Loucy (cell line): Measurements from ENCODE around the gene MIGA2.
"Not testable (repeated sequence)": the region's sequence is repeated elsewhere in the genome, so short reads cannot be mapped to it uniquely, and the experiment has no call there.

Source experiments
- H2AFZ ChIP-seq: fragments of 200-600 bp; sonication (generic); 2 replicates; pipeline ENCODE4 v1.6.0; 2016; ENCODE audit warnings: antibody characterized with exemption, mild to moderate bottlenecking, low read length, moderate library complexity
- H3F3A ChIP-seq: fragments of 200-600 bp; 2 replicates; pipeline ENCODE4 v1.6.0; 2016; ENCODE audit warnings: antibody characterized with exemption, low read depth, mild to moderate bottlenecking
- H3K27me3 ChIP-seq: fragments of 200-600 bp; sonication (generic); 2 replicates; pipeline ENCODE4 v1.6.1; 2014; ENCODE audit warnings: low read length, mild to moderate bottlenecking; ENCODE audit not compliant: insufficient read depth, poor library complexity, severe bottlenecking
- H3K36me3 ChIP-seq: fragments of 200-600 bp; sonication (generic); 2 replicates; pipeline ENCODE4 v1.6.1; 2016; ENCODE audit warnings: low read length; ENCODE audit not compliant: insufficient read depth
- H3K4me1 ChIP-seq: fragments of 200-600 bp; sonication (generic); 2 replicates; pipeline ENCODE4 v1.5.1; 2014; ENCODE audit warnings: low read length, mild to moderate bottlenecking; ENCODE audit not compliant: insufficient read depth, poor library complexity, severe bottlenecking
- H3K4me2 ChIP-seq: fragments of 200-600 bp; sonication (generic); 2 replicates; pipeline ENCODE4 v1.6.0; 2014; ENCODE audit warnings: antibody characterized with exemption, low read length, low read depth, mild to moderate bottlenecking; ENCODE audit not compliant: poor library complexity, severe bottlenecking
- H3K4me3 ChIP-seq: fragments of 200-600 bp; sonication (generic); 2 replicates; pipeline ENCODE4 v1.5.1; 2014; ENCODE audit warnings: low read length, mild to moderate bottlenecking, mixed read lengths; ENCODE audit not compliant: poor library complexity, severe bottlenecking
- H3K79me2 ChIP-seq: fragments of 200-600 bp; sonication (generic); 2 replicates; pipeline ENCODE4 v1.6.1; 2014; ENCODE audit warnings: low read length; ENCODE audit not compliant: insufficient read depth
- H3K9ac ChIP-seq: fragments of 200-600 bp; sonication (generic); 2 replicates; pipeline ENCODE4 v1.6.0; 2014; ENCODE audit warnings: mild to moderate bottlenecking, low read depth, low read length, moderate library complexity; ENCODE audit not compliant: poor library complexity, severe bottlenecking
- H3K9me2 ChIP-seq: fragments of 200-600 bp; sonication (generic); replicated peaks from 2 replicates; pipeline ENCODE4 v1.6.1; 2016; ENCODE audit warnings: low read depth, low read length, mixed read lengths
- H3K9me3 ChIP-seq: fragments of 200-600 bp; sonication (generic); 2 replicates; pipeline ENCODE4 v1.6.1; 2014; ENCODE audit warnings: mild to moderate bottlenecking, antibody characterized with exemption, low read length, low read depth; ENCODE audit not compliant: insufficient read depth
- H4K20me1 ChIP-seq: fragments of 200-600 bp; sonication (generic); 2 replicates; pipeline ENCODE4 v1.6.0; 2014; ENCODE audit warnings: antibody characterized with exemption, low read length, mild to moderate bottlenecking; ENCODE audit not compliant: insufficient read depth, poor library complexity, severe bottlenecking
- EZH2phosphoT487 ChIP-seq: fragments of 200-600 bp; IDR thresholded peaks from 2 replicates; pipeline ENCODE4 v1.6.1; 2018; ENCODE audit warnings: antibody characterized with exemption, mild to moderate bottlenecking, moderate library complexity, borderline replicate concordance
- TF ChIP-seq, protein P1 (sequence below): fragments of 200-600 bp; sonication (generic); conservative IDR thresholded peaks from 2 replicates; pipeline ENCODE4 v1.5.1; 2014; ENCODE audit warnings: mild to moderate bottlenecking, antibody characterized with exemption, low read length

MIGA2 gene

DNA sequence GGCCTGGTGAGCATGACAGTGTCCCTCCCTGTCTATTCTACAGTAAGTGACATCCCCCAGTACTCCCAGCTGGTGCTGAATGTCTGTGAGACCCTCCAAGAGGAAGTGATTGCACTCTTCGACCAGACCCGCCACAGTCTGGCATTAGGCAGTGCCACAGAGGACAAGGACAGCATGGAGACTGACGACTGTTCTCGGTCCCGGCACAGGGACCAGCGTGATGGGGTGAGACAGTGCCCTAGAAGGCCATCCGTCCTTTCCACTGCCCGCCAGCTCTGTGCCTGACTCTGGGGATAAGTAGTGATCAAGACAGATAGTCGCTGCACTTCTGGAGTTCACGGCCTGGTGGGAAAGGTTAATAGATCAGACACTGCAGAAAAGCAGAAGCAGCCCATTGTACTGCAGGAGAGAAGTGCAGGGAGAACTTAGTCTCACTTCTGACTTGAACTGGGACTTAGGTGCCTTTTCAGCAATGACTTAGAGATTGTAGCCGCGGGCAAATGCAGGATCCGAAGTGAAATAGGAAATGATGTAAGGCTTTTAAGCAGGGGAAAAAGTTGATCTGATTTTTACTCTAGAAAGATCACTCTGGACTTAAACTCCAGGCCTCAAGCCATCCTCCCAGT lies 36.7 kb upstream of the MIGA2 start:
- Histone ChIP-seq H3K9ac (no peak overlapping the region), H3F3A (no peaks in the 10 kb centered on the region), H3K9me2 (no peaks in the 10 kb centered on the region), H3K9me3 (no peaks in the 10 kb centered on the region), H3K27me3 (no peaks in the 10 kb centered on the region), H3K79me2 (no peaks in the 10 kb centered on the region), H4K20me1 (no peaks in the 10 kb centered on the region), H3K4me2 (no peak overlapping the region), H3K4me3 (no peak overlapping the region), H2AFZ (no peak overlapping the region), H3K4me1 (no peaks in the 10 kb centered on the region), H3K36me3 (peaks cover 62% of the 10 kb centered on the region; the same call in 1 of the 2 replicates)
- no peak for TF ChIP-seq EZH2phosphoT487
- TF ChIP-seq, protein P1, sequence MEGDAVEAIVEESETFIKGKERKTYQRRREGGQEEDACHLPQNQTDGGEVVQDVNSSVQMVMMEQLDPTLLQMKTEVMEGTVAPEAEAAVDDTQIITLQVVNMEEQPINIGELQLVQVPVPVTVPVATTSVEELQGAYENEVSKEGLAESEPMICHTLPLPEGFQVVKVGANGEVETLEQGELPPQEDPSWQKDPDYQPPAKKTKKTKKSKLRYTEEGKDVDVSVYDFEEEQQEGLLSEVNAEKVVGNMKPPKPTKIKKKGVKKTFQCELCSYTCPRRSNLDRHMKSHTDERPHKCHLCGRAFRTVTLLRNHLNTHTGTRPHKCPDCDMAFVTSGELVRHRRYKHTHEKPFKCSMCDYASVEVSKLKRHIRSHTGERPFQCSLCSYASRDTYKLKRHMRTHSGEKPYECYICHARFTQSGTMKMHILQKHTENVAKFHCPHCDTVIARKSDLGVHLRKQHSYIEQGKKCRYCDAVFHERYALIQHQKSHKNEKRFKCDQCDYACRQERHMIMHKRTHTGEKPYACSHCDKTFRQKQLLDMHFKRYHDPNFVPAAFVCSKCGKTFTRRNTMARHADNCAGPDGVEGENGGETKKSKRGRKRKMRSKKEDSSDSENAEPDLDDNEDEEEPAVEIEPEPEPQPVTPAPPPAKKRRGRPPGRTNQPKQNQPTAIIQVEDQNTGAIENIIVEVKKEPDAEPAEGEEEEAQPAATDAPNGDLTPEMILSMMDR: no peak

DNA sequence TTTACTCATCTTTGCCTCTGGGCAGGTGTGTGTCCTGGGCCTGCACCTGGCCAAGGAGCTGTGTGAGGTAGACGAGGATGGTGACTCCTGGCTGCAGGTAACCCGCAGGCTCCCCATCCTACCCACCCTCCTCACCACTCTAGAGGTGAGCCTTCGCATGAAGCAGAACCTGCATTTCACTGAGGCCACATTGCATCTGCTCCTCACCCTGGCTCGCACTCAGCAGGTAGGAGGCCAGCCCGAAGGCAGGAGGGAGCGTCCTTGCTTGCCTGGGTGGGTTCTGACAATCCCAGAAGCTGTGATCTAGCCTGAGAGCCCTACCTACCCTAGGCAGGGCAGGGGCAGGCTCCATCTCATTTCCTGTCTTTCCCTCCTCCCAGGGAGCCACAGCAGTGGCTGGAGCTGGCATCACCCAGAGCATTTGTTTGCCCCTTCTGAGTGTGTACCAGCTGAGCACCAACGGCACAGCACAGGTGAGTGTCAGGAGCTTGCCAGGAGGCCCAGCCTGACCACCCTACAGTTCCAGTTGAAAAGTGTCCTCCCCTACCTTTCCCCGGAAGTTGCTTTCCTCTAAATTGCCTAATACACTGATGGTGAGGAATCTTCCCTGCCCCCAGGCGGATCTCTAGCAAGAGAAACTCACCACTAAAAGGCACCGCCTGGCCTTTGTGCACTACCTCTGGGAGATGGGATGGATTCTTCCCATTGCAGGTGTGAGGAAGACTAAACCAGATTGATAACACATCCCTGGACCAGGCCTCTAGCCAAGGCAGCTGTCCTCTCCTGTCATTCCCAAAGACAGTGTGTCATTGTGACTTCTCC lies 34.7 kb upstream of the MIGA2 start:
- no peaks in the 10 kb centered on the region for H3K4me1 ChIP-seq

DNA sequence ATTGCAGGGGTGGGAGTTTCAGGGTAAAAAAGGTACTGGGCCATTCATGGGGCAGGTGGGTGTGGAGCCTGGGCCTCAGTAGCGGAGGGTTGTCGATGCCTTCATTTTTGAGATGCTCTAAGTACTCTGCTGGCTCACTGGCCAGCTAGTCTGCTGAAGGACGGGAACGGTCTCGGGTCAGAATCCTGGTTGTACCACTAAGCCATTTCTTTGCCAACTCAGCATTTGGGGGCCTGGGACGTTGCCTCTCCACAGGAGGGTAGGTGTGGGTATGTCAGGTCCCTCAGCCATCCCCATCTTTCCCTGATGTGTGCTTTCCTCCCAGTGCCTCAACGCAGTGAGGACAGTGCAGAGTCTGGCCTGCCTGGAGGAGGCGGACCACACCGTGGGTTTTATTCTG lies 33.4 kb upstream of the MIGA2 start:
- peaks cover 73% of the 10 kb centered on the region; the same call in 1 of the 2 replicates for H3K36me3 ChIP-seq
- no peaks in the 10 kb centered on the region for H3K9me2 ChIP-seq
- no peaks in the 10 kb centered on the region for H3K4me1 ChIP-seq
- no peak overlapping the region for H2AFZ ChIP-seq
- H4K20me1 ChIP-seq: no peaks in the 10 kb centered on the region
- H3K9ac ChIP-seq: no peak overlapping the region
- no peaks in the 10 kb centered on the region for H3K79me2 ChIP-seq
- H3K27me3 ChIP-seq: no peaks in the 10 kb centered on the region
- no peaks in the 10 kb centered on the region for H3F3A ChIP-seq
- H3K9me3 ChIP-seq: no peaks in the 10 kb centered on the region
- H3K4me3 ChIP-seq: no peak overlapping the region
- H3K4me2 ChIP-seq: no peak overlapping the region
- TF ChIP-seq, protein P1: no peak
- TF ChIP-seq EZH2phosphoT487: no peak

More for the DNA sequence above, 34.7 kb upstream of the MIGA2 start:
- no peak overlapping the region for H3K4me2 ChIP-seq
- H3K36me3 ChIP-seq: peaks cover 65% of the 10 kb centered on the region; the same call in 1 of the 2 replicates
- no peaks in the 10 kb centered on the region for H3F3A ChIP-seq
- H3K27me3 ChIP-seq: no peaks in the 10 kb centered on the region
- H3K9me2 ChIP-seq: no peaks in the 10 kb centered on the region
- H2AFZ ChIP-seq: no peak overlapping the region
- H3K9me3 ChIP-seq: no peaks in the 10 kb centered on the region
- H3K4me3 ChIP-seq: no peak overlapping the region
- H3K9ac ChIP-seq: no peak overlapping the region
- TF ChIP-seq, protein P1: no peak
- TF ChIP-seq EZH2phosphoT487: no peak
- no peaks in the 10 kb centered on the region for H4K20me1 ChIP-seq
- H3K79me2 ChIP-seq: no peaks in the 10 kb centered on the region

DNA sequence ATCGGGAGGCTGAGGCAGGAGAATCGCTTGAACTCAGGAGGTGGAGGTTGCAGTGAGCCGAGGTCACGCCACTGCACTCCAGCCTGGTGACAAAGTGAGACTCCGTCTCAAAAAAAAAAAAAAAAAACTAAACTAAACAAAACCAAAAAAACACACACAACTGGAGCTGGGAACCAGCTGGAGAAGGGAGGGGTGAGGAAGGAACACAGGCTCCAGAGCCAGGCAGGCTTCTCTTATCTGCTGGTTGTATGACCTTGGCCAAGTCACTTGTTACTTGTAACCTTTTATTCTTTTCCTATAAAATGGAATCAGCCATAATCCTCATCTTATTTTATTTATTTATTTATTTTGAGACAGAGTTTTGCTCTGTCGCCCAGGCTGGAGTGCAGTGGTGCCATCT lies 32.3 kb upstream of the MIGA2 start:
- H3K36me3 ChIP-seq: peaks cover 65% of the 10 kb centered on the region; the same call in 1 of the 2 replicates
- H3K4me2 ChIP-seq, H4K20me1 ChIP-seq, H3K79me2 ChIP-seq, H3K27me3 ChIP-seq, H3K4me3 ChIP-seq, H3K9me2 ChIP-seq, H3K9ac ChIP-seq, H3K9me3 ChIP-seq, H3F3A ChIP-seq, H3K4me1 ChIP-seq, H2AFZ ChIP-seq: not testable (repeated sequence)
